GM12874 (cell line): Measurements from ENCODE around the gene WDR59.

Experiments
- CTCF ChIP-seq: IDR thresholded peaks from 2 replicates; pipeline ENCODE4 v1.5.1; 2011; ENCODE audit warnings: low read depth, mild to moderate bottlenecking, control low read depth, low read length, moderate library complexity; ENCODE audit not compliant: insufficient read depth

WDR59 gene

GRCh38 chr16:74888888-74889287 lies 96.0 kb downstream of the WDR59 start:
- no peak for TF ChIP-seq CTCF

- no peak for TF ChIP-seq CTCF
Measured at GRCh38 chr16:74888232-74888862, 96.6 kb downstream of the WDR59 start.

GRCh38 chr16:74887084-74887483 lies 97.8 kb downstream of the WDR59 start:
- no peak for TF ChIP-seq CTCF

- no peak for TF ChIP-seq CTCF
Measured at GRCh38 chr16:74877706-74878105, 107.2 kb downstream of the WDR59 start.

- no peak for TF ChIP-seq CTCF
Measured at GRCh38 chr16:74874912-74875546, 109.9 kb downstream of the WDR59 start.

GRCh38 chr16:74874123-74874522 lies 110.8 kb downstream of the WDR59 start:
- TF ChIP-seq CTCF, result no peak

GRCh38 chr16:74872302-74872701 lies 112.6 kb downstream of the WDR59 start:
- TF ChIP-seq CTCF, result no peak

- no peak for TF ChIP-seq CTCF
Measured at GRCh38 chr16:74871608-74872007, 113.3 kb downstream of the WDR59 start.
